CD14-positive monocyte (primary cell): Measurements from ENCODE around the gene DGKI. TPM values are rescaled to one million over a fixed set of nuclear protein-coding genes. Genes with fewer than 3 reads are reported as not detected.

ENCODE experiments used
- DNase-seq, 3 donors: peaks; one replicate each; pipeline ENCODE4 v3.0.0-alpha.2; 2011 to 2022
- H2AFZ ChIP-seq: 2 replicates; pipeline ENCODE4 v1.6.0; 2012; ENCODE audit warnings: mild to moderate bottlenecking, low read depth, low read length, inconsistent platforms; ENCODE audit not compliant: insufficient read depth, poor library complexity, severe bottlenecking
- H3K27ac ChIP-seq, 2 donors: 1 replicate in 1 of 2; 2 replicates in 1 of 2; pipeline ENCODE4 v1.5.1; 2012 to 2013; ENCODE audit warnings: low read length in 2 of 2, control low read depth in 1 of 2, inconsistent platforms in 1 of 2, low read depth in 1 of 2, mild to moderate bottlenecking in 1 of 2
- H3K27me3 ChIP-seq, 2 donors: one replicate each; pipeline versions ENCODE4 v1.6.0 to v1.6.1; 2011 to 2013; ENCODE audit warnings: low read length in 2 of 2; ENCODE audit not compliant: control insufficient read depth in 2 of 2, insufficient read depth in 2 of 2
- H3K36me3 ChIP-seq, 2 donors: replicated peaks in 1 of 2; 1 replicate in 1 of 2; 2 replicates in 1 of 2; pipeline versions ENCODE4 v1.5.1 to v1.6.1; 2012 to 2013; ENCODE audit warnings: low read length in 2 of 2, control low read depth in 1 of 2, inconsistent platforms in 1 of 2, mild to moderate bottlenecking in 1 of 2; ENCODE audit not compliant: insufficient read depth in 2 of 2, control insufficient read depth in 1 of 2
- H3K4me1 ChIP-seq, 2 donors: 1 replicate in 1 of 2; 2 replicates in 1 of 2; pipeline versions ENCODE4 v1.5.1 to v1.6.1; 2012 to 2013; ENCODE audit warnings: low read length in 2 of 2, control low read depth in 1 of 2, inconsistent platforms in 1 of 2, mild to moderate bottlenecking in 1 of 2, moderate library complexity in 1 of 2; ENCODE audit not compliant: insufficient read depth in 2 of 2, control insufficient read depth in 1 of 2
- H3K4me2 ChIP-seq: replicated peaks from 2 replicates; pipeline ENCODE3; 2012; ENCODE audit warnings: low read length, moderate library complexity, mild to moderate bottlenecking; ENCODE audit not compliant: poor library complexity, severe bottlenecking; ENCODE audit errors: extremely low read depth
- H3K4me3 ChIP-seq, 3 experiments: fragments of 200-600 bp in 1 of 3; sonication (generic) in 1 of 3; replicated peaks in 1 of 3; 1 replicate in 2 of 3; 2 replicates in 1 of 3; pipeline ENCODE4 v1.5.1; 2011 to 2013; ENCODE audit warnings: low read length in 3 of 3, mild to moderate bottlenecking in 3 of 3, control low read depth in 2 of 3, low read depth in 2 of 3, inconsistent platforms in 1 of 3, moderate library complexity in 1 of 3
- H3K79me2 ChIP-seq: 2 replicates; pipeline ENCODE4 v1.6.0; 2012; ENCODE audit warnings: mild to moderate bottlenecking, control low read depth, inconsistent platforms, low read length, moderate library complexity; ENCODE audit not compliant: insufficient read depth
- H3K9ac ChIP-seq: 2 replicates; pipeline ENCODE4 v1.6.0; 2017; ENCODE audit warnings: low read length, mild to moderate bottlenecking; ENCODE audit not compliant: insufficient read depth, poor library complexity, severe bottlenecking
- H3K9me3 ChIP-seq, 2 donors: replicated peaks in 1 of 2; 1 replicate in 1 of 2; 2 replicates in 1 of 2; pipeline versions ENCODE4 v1.5.1 to v1.6.1; 2012 to 2013; ENCODE audit warnings: low read length in 2 of 2, control low read depth in 1 of 2; ENCODE audit not compliant: control insufficient read depth in 1 of 2, insufficient read depth in 1 of 2
- H4K20me1 ChIP-seq: 2 replicates; pipeline ENCODE4 v1.6.0; 2012; ENCODE audit warnings: mild to moderate bottlenecking, low read length, control low read depth, moderate library complexity; ENCODE audit not compliant: insufficient read depth
- H3K27ac Mint-ChIP-seq, 7 donors: one replicate each; pipeline ENCODE4 v1.8.0; 2020; ENCODE audit warnings: mild to moderate bottlenecking in 7 of 7, mixed read lengths in 7 of 7, moderate library complexity in 6 of 7, inconsistent platforms in 2 of 7
- H3K27me3 Mint-ChIP-seq, 3 donors: one replicate each; pipeline ENCODE4 v1.8.0; 2021 to 2022; ENCODE audit warnings: low read depth in 3 of 3, mild to moderate bottlenecking in 3 of 3, mixed read lengths in 3 of 3, moderate library complexity in 3 of 3, inconsistent platforms in 1 of 3
- H3K36me3 Mint-ChIP-seq, 2 donors: one replicate each; pipeline ENCODE4 v1.8.0; 2020; ENCODE audit warnings: mixed read lengths in 2 of 2, inconsistent platforms in 1 of 2, mild to moderate bottlenecking in 1 of 2
- H3K4me1 Mint-ChIP-seq: one replicate; pipeline ENCODE4 v1.8.0; 2020; ENCODE audit warnings: mild to moderate bottlenecking, mixed read lengths
- H3K4me3 Mint-ChIP-seq, 2 donors: one replicate each; pipeline ENCODE4 v1.8.0; 2020; ENCODE audit warnings: mild to moderate bottlenecking in 2 of 2, mixed read lengths in 2 of 2, moderate library complexity in 1 of 2
- H3K9me3 Mint-ChIP-seq, 7 donors: one replicate each; pipeline ENCODE4 v1.8.0; 2020 to 2022; ENCODE audit warnings: mixed read lengths in 7 of 7, mild to moderate bottlenecking in 6 of 7, moderate library complexity in 6 of 7, inconsistent platforms in 2 of 7
- CTCF ChIP-seq: fragments of 200-600 bp; IDR thresholded peaks from one replicate; pipeline ENCODE4 v1.8.0; 2022; ENCODE audit warnings: antibody characterized with exemption, mild to moderate bottlenecking
- WGBS: methylation state at CpG from one replicate; pipeline ENCODE4 v1.1.5; 2013; ENCODE audit warnings: missing lambda C conversion rate; ENCODE audit not compliant: insufficient coverage; 5-methylcytosine and 5-hydroxymethylcytosine counted together
- intact Hi-C, 2 donors: fragments of 100-400 bp; cut with micrococcal nuclease; formaldehyde crosslinking; loops; one replicate each; pipeline versions ENCODE4 v1.15.0 to v1.15.1; 2023
- polyA plus RNA-seq, 3 donors: library from polyadenylated mRNA; depleted of rRNA in 1 of 3; unstranded in 2 of 3; stranded (reverse) in 1 of 3; fragments of 300-500 nt in 2 of 3; fragments of >200 nt in 1 of 3; fragmentation: Illumina TruSeq in 2 of 3; gene quantifications; 1 replicate in 2 of 3; 2 replicates in 1 of 3; pipeline ENCODE4 v1.2.3, GENCODE V29; 2012 to 2021

DGKI gene
- polyA plus RNA-seq, 3 donors: not detected

- H3K4me3 ChIP-seq: no peak overlapping the region
- 55% methylated on average over 2 of the region's 5 CpGs for WGBS
- no peaks in the 10 kb centered on the region for H4K20me1 ChIP-seq
- no peak overlapping the region for H3K9ac ChIP-seq
- intact Hi-C loops: no loop called here
- H3K27ac ChIP-seq: no peak overlapping the region
- TF ChIP-seq CTCF: no peak
- peaks cover 3 to 7% (median 4%) of the 10 kb centered on the region in 3 donors for H3K27me3 Mint-ChIP-seq
- no peak overlapping the region for H3K4me3 Mint-ChIP-seq
- H3K9me3 Mint-ChIP-seq: peaks cover 0 to 3% (median 0%) of the 10 kb centered on the region in 7 donors
- peaks cover 8 to 9% of the 10 kb centered on the region in 2 donors for H3K4me1 ChIP-seq
- H3K4me2 ChIP-seq: no peak overlapping the region
- no peaks in the 10 kb centered on the region for H3K36me3 ChIP-seq
- no peak for DNase-seq
- peaks cover 12% of the 10 kb centered on the region for H3K4me1 Mint-ChIP-seq
- no peak overlapping the region for H2AFZ ChIP-seq
- H3K27ac Mint-ChIP-seq: no peak overlapping the region
- H3K36me3 Mint-ChIP-seq: no peaks in the 10 kb centered on the region
- H3K9me3 ChIP-seq: no peaks in the 10 kb centered on the region
- H3K27me3 ChIP-seq: no peaks in the 10 kb centered on the region
- no peaks in the 10 kb centered on the region for H3K79me2 ChIP-seq
These were observed 130.7 kb downstream of the DGKI start for GRCh38 chr7:137716061-137716460.

- intact Hi-C loops: no loop called here
- TF ChIP-seq CTCF: no peak
- H3K9me3 Mint-ChIP-seq: peaks cover 0 to 3% (median 0%) of the 10 kb centered on the region in 7 donors
These were observed 131.2 kb downstream of the DGKI start for GRCh38 chr7:137715533-137715932.

More at GRCh38 chr7:137715533-137715932, 131.2 kb downstream of the DGKI start:
- Histone ChIP-seq H3K4me1 (peaks cover 8 to 9% of the 10 kb centered on the region in 2 donors), H3K9me3 (no peaks in the 10 kb centered on the region), H3K4me2 (no peak overlapping the region), H3K79me2 (no peaks in the 10 kb centered on the region), H3K27me3 (no peaks in the 10 kb centered on the region), H4K20me1 (no peaks in the 10 kb centered on the region), H3K27ac (no peak overlapping the region), H2AFZ (no peak overlapping the region), H3K36me3 (no peaks in the 10 kb centered on the region), H3K9ac (no peak overlapping the region), H3K4me3 (no peak overlapping the region)
- H3K27ac Mint-ChIP-seq: no peak overlapping the region
- DNase-seq: no peak
- peaks cover 6 to 8% (median 7%) of the 10 kb centered on the region in 3 donors for H3K27me3 Mint-ChIP-seq
- peaks cover 12% of the 10 kb centered on the region for H3K4me1 Mint-ChIP-seq
- H3K36me3 Mint-ChIP-seq: no peaks in the 10 kb centered on the region
- H3K4me3 Mint-ChIP-seq: no peak overlapping the region
